HG03139 (cell line): Measurements from ENCODE around the gene SH3GL3.

ENCODE experiments used
- ATAC-seq: cut with Tn5 transposase; IDR thresholded peaks from one replicate; pipeline ENCODE4 v1.9.1; 2021; ENCODE audit not compliant: unreplicated experiment

SH3GL3 gene

DNA sequence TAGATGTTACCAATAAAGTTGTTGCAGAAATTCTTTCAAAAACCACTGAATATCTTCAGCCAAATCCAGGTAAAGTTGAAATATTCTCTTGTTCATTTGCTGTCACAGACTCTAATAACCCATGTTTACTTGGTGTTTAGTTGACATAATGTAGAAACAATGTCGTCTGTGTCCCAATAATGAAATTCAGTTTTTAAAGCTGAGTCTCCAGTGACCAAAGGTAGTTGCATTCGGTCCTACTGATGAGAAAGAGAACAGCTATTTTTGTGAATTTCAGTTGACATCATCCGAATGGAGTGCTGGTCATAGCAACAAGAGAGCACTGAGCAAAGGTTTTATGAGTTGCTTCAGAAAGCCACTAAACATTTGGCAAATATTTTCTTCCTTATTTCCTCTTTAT, 118.0 kb downstream of the SH3GL3 start:
- ATAC-seq: no peak

DNA sequence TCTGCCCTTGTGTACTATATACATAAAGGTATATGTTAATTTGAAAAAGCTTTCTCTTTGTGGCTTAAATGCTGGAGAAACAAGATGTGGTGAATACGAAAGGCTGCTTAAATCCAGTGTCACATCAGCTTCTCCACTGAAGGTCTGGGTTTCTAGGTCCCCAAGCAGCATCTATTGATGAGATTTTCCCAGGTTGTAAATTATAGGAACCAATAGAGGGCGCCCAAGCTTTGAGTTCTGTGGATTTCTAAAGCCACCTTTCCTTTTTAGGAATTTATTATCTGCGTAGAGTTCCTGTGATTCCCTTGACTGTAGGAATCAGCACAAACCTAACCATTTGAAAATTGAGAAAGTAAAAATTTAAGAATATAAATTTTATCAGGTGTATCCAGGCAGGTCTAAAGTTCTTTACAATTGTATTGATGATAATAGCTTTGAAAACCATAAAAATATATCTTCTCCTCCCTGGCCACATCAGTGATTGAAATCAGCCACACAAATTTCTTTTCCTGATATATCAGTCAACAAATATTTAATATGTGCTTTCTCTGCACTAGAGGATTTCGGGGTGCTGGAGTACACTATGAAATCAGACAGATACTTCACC, 118.5 kb downstream of the SH3GL3 start:
- no peak for ATAC-seq

DNA sequence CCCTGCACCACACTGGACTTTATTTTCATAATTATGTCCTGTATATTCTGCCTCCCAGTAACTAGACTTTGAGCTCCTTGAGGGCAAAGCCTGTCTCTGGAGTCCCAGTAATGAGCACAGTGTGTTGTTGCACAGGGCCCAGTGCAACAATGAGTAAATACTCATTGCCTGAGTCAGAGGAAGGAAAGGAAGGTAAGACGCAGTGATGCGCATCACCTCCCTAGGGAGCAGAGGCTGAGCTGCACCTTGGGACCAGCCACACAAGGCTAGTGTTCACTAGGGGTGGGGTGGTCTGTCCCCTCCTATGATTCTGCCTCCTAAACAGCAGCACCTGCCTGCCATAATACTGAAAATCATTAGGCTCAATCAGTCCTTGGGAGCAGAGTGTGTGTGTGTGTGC, 120.2 kb downstream of the SH3GL3 start:
- no peak for ATAC-seq

DNA sequence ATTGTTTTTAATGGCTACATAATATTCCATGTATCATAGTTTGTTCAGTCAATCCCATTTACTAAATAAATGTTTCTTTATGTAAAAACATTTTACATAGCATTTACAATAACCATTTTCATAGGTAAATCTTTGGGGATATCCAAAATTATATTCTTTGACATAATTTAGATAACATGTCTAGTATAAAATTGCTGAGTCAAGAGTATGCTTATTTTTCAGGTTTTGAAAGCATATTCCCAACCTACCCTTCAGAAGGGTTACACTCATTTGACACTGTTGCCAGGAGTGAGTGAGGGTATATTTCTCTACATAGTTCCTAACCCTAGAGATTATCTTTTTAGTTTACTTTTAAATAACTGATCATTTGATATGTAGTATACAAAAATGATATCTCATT, 122.2 kb downstream of the SH3GL3 start:
- no peak for ATAC-seq

DNA sequence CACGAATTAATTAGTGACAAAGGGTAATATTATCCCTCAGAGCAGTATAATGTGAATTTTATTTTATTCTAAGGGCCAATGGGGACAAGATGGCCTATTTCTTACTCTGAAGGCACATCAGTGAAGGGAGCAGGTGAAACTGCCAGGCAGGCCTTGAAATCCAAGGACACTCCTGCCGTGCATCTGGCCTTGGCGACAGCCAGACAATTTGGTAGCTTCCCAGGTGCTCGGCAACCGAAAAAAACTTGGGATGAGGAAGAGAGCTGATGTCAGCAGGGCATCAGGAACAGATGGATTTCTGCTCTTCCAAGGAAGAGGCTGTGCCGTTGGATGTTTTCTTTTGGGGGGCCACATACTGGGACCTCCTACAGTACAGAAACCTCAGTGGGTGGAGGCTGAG, 123.6 kb downstream of the SH3GL3 start:
- no peak for ATAC-seq

DNA sequence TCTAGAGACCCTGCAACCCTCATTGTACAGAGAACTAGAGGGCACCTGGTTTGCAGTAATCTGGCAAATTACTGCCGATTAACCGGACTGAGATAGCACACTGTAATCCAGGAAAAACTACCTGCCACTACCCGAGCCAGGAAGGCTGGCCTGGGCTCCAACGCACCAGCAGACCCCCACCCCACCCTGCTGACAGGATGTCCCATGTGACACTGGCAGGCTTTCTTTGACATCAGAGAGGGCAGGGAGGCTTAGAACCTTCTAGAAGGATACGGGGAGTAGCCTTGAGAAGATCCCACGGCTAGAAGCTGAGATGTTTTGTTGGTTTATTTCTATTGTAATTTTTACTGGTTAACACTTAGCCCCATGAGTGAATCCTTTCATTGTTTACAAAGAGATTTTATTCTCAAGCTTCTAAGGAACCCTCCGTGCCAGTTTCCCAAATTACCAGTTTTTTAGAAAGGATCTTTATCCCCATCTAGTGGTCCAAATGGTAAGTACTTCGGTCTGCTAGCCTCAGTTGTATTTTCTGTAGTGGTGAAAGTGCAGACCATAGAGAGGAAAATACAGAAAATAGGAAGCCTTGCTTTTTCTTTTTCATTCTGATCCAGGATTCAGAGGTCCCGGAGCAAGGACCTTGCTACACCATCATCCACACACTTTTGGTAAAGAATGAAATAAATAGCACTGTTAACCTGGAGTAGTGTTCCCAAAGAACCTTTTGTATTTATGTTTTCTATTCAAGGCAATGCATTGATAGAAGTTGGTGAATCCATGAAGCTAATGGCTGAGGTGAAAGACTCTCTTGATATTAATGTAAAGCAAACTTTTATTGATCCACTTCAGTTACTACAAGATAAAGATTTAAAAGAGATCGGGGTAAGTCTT, 124.9 kb downstream of the SH3GL3 start:
- ATAC-seq: no peak

DNA sequence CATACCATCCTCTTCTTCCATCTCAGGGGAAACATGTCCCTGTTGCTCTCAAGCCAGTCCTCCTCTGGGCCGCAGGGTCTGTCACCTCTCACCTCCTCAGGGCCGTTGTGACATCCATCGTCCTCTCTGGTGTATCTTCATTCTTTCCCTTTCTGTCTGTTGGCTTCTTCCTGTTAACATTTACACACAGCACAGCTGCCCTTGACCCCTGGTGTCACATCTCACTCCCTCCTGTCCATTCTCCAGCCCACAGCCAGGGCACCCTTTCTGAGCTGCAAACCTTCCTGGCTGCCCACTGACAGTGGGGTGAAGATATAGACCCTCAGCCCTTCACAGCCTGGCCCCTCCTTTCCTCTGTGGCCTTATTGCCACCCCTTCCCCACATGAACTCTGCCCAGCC, 127.2 kb downstream of the SH3GL3 start:
- ATAC-seq: no peak

DNA sequence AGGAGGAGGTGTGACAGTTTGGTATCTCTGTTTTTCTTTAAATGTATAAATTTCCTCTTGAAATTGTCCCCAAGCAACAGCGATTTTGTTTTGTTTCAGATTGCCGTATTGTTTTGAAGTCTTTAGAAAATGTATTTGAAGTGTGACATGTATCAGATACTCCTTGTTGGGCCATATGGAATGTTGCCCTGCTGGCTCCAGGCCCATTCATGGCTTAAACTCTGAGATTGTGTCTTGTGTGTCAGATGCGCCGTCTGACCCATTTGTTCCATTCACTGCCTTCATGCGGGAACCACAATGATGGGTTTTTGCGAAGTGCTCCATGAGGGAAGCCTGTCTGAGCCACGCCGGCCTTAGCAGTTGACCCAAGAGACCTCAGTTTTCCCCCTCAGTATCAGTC, 131.6 kb downstream of the SH3GL3 start:
- ATAC-seq: no peak

DNA sequence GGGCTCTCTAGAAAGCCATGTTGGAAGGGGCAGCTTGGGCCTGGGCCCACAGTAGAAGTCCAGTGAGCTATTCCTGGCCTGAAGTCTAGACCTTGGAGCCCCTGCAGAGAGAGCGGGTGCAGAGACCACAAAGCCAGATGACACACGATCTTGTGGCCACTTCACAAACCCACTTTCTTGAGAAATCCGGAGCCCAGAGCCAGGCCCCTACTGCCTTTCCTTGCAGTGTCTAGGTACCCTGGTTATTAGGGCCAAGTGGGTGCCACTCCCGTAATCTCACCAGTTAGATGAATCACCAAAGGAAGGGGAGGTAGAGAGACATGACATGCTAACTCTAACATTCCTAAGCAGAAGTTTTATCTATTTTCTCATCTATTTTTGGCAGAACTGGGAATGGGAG, 134.2 kb downstream of the SH3GL3 start:
- no peak for ATAC-seq

DNA sequence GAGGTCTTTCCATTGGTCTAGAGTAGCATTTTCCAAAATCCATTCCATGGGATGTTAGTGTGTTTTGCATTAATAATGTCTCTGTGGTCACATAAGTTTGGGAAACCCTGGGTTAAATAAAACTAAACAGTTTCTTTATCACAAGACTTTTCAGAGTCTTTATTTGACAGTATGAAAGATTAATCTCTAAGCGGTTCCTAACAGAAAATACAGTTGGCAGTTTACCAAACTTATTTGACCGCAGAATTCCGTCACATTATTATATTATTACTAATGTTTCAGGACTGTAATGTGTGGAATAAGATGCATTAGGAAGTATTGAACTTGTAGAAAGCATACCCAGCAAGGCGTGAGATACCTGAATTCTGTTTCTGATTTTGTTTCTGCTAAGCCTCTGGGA, 135.2 kb downstream of the SH3GL3 start:
- ATAC-seq: no peak

DNA sequence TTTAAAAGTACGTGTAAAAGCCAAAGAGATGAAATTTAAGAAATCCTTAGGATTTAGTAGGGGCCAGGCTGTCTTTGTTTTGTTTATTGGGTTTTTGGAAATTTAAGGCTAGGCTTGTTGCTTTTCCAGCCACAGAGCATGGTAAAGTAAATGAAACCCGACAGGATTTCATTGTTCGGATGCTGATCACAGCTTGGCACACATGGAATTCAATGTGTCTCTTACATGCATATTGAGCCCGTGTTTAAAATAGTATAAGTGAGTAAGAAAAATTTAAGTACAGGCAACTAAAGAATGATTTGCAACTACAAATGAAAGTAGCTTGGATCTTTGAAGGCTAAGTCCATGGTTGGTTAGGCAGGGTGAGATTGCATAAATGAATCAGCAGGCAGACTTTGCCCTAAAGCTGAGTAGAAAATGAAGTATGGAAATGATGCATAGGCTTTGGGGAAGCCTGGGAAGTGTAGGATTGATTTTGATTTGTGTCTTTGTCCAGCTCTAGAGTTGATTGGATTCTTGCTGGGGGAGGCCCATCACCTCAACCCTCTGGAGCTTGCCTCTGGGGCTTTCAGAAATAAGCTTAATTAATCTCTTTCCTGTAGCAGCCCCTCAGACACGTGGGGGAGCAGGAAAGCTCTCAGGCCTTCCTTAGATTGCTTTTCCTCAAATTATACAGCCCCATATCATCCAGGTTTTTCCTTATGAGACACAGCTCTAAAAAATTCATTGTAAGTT, 138.6 kb downstream of the SH3GL3 start:
- no peak for ATAC-seq

DNA sequence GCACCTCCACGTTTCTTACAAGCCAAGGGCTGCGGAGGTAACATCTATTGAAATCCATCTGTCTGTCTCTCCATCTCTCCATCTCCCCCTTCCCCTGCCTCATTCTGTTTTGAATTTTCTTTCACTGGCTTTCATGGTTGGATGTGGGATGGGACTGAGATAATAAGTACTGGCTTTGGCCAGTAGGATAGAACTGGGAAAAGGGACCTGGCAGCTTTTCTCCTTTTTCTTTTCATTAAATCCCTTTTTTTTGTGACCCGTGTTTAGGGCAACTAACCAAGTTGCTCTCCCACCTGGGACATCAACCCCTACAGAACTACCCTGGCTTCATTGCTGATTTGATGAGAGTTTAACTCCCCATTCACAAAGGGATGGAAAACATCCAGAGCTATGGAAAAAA, 139.9 kb downstream of the SH3GL3 start:
- no peak for ATAC-seq

DNA sequence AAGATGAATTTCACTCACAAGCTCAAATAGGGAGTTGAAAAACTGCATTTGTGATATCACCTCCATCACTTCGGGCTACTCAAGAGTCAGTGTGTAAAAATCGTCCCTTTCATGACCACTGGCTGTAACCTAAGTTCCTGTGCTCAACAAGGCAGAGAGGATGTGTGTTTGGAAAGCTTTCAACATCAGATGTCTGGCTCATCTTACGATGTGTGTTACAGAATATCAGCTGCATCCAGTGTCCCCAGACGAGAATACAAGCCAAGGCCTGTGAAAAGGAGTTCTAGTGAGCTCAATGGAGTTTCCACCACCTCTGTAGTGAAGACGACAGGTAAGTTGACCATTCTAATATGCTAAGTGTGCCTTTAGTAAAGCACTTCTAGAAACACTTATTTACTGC, 141.3 kb downstream of the SH3GL3 start:
- ATAC-seq: no peak

DNA sequence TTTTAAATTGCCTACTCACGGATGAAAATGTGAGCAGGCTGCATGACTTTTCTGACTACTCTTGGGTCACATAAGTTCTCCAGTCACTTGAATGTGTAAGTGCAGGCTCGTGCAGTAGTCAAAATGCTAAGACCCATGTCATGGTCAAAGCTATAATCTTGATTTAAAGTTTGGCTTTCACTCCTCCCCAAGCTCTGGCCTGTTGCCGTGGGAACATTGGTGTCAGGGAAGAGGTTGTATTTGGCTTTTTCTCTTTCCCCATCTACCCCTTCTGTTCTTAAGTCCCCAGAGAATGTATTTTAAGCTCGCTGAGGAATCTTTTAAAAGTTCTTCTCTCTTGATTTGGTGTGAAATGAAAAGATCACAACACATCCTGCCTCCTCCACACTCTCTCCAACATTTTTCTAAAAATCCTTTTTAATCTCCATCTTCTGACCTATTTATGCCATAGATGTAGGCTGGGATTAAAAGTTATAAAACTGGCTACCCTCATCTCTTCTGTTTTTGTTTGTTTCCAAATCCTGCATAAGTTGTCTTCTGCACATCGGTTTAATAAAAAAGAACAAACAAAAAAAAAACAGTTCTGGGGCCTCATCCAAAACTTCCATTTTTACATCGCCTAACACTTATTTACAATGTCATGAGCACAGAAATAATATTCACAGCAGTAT, 145.4 kb downstream of the SH3GL3 start:
- ATAC-seq: no peak

DNA sequence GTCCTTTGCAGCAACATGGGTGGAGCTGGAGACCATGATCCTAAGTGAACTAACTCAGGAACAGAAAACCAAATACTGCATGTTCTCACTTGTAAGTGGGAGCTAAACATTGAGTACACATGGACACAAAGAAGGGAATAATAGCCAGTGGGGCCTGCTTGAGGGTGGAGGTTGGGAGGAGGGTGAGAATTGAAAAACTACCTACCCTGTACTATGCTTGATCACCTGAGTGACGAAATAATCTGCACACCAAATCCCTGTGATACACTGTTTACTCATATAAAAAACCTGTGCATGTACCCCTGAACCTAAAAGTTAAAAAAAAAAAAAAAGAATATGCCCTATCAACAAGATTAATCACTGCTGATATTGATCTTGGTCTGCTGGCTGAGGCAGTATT, 148.1 kb downstream of the SH3GL3 start:
- ATAC-seq: no peak

DNA sequence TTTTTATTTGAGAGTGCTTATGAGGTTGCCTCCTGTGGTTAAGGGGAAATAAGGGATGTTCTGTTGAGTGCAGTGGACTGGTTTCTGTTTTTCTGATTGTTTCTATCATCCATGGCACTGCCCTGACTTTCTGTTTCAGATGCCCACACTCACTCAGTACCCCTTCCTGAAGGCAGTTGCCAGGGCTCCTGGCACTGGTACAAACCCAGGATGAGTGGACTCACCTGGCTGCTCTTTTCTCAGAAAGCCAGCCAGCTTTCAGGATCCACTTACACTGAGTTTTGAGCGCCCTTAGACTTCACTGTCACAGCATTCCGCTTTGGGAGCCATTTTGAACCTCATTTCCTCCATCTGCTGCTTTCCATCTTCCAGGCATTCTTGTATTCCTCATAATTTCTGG, 150.9 kb downstream of the SH3GL3 start:
- ATAC-seq: no peak

DNA sequence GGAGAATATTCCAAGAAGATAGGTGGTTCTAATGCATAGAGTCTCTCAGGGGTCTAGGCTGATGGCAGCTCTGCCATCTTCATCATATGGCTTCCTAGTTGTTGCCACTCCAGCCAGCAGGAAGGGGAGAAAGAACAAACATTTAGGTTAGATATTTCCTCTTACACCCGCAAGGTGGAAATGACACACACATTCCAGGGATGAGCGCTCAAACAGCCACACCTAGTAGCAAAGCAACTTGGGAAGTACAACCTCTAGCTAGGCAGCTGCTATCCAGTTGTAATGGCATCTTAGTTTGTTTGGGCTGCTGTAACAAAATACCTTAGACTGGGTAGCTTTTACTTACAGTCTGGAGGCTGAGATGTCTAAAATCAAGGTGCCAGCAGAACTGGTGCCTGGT, 154.9 kb downstream of the SH3GL3 start:
- ATAC-seq: no peak

DNA sequence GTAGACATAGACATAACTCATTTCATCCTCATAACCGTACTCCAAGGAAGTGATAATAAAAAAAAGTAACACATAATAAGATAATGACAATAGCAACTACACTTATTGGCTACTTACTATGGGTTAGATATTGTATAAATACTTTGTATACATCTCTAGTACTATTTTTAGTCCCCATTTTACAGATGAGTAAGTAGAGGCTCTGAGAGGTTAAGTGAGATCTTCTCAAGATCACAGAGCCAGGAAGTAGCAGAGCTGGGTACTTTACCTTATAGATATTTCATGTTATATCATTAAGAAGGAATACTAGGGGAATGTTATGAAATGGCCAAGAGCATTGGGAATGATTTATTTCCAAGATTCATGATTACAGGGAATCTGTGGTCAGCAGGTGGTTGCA, 157.4 kb downstream of the SH3GL3 start:
- no peak for ATAC-seq

DNA sequence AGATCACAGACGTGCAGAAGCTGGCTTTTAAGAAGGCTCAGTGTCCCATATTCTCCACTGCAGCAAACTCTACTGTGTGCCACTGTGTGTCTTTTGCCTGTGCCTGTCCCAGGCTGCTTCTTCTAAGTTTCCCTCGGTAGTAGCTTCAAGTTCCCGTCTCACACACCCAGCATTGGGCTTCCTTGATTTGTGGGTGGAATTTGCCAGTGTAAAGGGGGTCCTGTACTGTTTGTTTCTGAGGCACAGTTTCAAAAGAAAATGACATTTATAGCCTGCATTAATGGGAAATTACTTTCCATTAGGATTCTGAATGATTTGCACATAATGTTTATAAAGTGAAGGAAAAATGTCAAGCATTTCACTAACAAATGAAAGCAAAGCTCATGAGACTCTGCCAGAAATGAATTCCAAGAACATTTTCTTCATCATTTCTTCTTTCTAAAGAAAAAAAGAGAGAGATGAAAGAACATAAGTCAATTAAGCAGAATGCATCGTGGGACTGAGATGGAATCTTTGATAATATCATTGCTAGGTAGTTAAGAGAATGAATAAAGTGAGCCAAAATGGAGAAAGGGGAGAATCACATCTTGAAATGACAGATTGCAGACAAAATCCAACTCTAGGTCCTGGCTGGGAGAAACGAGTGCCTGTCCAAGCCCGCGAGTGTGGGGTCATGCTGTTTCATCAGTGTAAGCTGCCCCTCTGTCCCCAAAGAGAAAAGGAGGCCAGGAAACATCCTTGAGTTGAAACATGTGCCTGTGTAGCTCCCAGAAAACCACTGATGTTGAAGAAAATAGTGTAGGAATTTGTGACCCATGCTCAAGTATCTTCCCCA, 158.2 kb downstream of the SH3GL3 start:
- no peak for ATAC-seq

DNA sequence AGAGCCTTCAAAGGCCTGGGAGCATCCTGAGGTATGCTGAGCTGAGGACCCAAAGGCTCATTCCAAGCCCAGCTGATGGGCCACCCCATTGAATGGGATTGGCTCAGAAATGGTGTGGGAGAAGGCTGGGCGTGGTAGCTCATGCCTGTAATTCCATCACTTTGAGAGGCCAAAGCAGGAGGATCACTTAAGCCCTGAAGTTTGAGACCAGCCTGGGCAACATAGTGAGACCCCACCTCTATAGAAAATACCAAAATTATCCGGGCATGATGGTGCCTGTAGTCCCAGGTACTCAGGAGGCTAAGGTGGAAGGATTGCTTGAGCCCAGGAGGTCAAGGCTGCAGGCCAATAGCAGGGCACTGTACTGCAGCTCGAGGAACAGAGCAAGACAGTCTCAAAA, 163.0 kb downstream of the SH3GL3 start:
- ATAC-seq: no peak
